GM21825 (cell line): ENCODE measurements around the gene CSTF2.

Source experiments
- ATAC-seq: cut with Tn5 transposase; IDR thresholded peaks from one replicate; pipeline ENCODE4 v1.9.1; 2021; ENCODE audit warnings: mild to moderate bottlenecking, moderate library complexity; ENCODE audit not compliant: unreplicated experiment

Gene CSTF2

GRCh38 chrX:100870527-100870926, 50.3 kb downstream of the CSTF2 start:
- no peak for ATAC-seq

GRCh38 chrX:100871594-100872560, 51.7 kb downstream of the CSTF2 start:
- no peak for ATAC-seq

GRCh38 chrX:100874325-100874724, 54.1 kb downstream of the CSTF2 start, which contains the start of gene NOX1:
NOX1 (minus strand) TSS chrX:100874359; CDS start chrX:100874139, 220 bp downstream.
- no peak for ATAC-seq

- no peak for ATAC-seq
These were observed 60.2 kb downstream of the CSTF2 start for GRCh38 chrX:100880368-100880767.

- ATAC-seq, result no peak
These were observed 63.5 kb downstream of the CSTF2 start for GRCh38 chrX:100883654-100884053.
